Stimulated activated CD4-positive, alpha-beta T cell treated with anti-CD3 and anti-CD28 coated beads, TNF-alpha, amount 100 ng/mL, for 1 hour (primary cell): Measurements from ENCODE around the gene MINPP1.
"Not testable (repeated sequence)": the region's sequence is repeated elsewhere in the genome, so short reads cannot be mapped to it uniquely, and the experiment has no call there.

ENCODE experiments used
- DNase-seq, 3 donors: peaks; one replicate each; pipeline ENCODE4 v3.0.0-alpha.2; 2020; ENCODE audit warnings: low read depth in 3 of 3, low spot score in 1 of 3

Gene MINPP1

DNA sequence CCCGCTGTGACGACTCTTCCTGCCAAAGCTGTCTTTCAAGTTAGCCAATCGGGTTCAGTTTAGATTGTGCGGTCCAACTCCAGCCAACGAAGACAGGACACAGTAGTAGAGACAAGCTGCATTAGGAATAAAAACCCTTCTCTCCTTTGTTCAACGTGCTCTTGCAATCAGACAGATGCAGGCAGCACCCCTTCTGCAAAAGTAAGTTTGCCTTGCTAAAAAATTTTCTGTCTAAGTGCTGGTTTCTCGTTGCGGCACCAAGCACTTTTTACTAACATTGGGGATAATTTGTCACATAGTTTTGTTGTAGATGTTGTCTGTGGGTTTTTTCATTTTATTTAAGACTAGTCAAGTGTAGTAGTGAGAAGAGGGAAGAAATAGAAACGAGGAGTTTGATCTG, 58.1 kb downstream of the MINPP1 start:
- no peak for DNase-seq

DNA sequence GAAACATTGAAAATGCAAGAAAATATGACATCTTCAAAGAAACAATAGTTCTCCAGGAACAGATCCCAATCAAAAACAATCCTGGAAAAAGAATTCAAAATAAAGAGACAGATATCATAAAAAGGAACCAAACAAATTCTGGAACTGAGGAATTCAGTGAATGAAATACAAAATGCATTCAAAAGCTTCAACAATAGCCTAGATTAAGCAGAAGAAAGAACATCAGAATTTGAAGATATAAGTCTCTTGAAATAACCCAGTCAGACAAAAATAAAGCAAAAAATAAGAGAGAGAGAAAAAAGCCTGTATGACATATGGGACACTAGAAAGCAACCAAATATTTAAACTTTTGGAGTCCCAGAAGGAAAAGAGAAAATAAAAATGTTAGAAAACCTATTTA, 60.3 kb downstream of the MINPP1 start:
- DNase-seq = no peak

DNA sequence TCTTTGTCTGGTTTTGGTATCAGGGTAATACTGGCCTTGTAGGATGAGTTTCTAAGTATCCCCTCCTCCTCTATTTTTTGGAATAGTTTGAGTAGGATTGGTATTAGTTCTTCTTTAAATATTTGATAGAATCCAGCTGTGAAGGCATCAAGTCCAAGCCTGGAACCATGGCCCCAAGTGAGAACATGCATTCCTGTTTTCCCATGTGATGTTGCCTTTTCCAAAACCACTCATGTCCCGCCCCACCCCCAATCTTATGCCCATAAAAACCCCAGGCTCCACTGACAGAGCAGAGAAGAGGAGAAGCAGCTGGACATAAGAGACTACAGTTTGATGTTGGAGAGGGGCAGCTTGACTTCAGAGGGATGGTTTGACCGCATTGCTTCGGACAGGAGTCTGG, 71.2 kb downstream of the MINPP1 start:
- DNase-seq = no peak

DNA sequence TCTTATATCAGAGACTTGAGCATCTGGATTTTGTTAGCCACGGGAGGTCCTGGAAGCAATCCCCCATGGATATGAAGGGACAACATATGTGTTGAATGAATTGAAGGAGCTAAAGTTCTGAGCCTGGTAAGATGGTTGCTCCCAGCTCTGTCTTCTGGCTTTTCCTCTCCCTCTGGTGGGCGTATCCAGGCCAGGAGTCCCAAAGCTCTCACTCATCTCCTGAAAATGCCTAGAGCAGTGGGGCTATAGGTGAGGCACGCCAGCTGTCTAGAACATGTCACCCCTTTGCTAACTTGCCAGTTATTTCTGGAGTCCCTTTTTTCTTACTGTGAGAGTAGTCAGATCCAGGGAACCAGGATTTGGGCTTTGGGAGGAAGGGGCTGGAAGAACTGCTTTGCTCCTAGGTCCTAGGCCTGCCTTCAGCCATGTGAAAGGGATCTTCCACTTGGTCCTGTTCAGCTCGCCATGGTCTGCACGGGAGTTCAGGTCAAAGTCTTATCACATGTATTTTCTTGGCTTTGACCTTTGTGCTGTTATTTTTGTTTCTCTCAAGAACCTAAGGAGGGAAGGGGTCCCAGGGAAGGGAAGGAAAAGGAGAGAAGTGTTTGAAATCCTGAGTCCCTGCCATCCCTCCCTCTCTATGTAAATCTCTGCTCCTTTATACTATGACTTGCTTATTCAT, 73.6 kb downstream of the MINPP1 start:
- DNase-seq = no peak

DNA sequence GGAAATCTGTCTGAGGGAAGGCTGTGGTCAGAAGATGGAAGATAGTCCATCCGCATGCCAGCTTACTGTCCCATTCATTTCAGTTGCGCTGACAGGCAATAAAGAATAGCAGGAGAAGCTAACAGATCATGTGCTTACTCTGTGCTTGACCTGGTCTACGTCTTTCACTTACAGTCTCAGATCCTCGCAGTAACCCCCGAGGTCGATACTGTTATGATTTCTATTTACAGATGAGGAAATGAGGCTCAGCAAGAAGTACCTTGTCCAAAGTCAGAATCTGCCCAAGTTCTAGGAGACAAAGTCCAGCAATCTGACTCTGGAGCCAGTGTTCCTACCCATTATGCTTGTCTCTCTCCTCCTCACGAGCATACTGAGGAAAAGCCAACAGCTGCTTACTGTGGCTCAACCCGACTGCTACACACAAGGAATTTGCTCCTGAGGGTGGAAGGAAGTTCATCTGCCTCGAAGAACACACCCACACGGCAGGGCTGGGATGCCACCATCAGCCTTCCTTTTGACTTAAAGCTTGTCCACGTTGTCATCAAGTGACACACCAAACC, 74.2 kb downstream of the MINPP1 start:
- no peak for DNase-seq

DNA sequence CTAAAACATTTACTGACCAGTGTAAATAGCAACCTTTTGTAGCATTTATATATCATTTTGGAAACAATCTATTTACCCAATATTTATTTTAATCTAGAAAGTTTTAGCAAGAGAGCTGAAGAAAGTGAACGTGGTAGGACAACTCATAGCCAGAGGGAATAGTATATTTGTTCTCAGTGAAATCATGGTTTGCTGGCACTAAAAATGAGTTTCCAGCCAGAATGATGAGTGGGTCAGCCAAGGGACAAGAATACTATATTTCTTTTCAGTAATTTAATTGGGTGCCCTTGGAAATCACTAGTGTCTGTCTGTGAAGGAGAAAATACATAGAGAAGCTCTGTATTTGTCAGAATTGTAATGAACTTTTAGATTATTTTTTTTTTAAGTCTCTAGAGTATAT, 74.9 kb downstream of the MINPP1 start:
- no peak for DNase-seq

DNA sequence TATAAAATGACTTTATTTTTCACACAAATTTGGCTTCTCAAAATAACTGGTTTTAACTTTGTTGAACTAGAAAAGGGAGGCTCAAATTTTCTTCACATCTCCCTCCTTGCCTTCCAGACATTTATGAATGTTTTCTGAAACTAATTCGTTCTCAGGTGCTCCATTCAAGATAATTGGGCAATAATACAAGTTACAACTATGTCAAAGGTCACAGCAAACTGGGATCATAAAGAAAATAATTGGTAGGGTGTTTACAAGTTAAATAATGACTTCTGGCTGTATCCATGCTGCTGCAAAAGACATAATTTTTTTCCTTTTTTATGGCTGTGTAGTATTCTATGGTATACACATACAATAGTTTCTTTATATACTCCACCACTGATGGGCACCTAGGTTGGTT, 75.3 kb downstream of the MINPP1 start:
- DNase-seq = no peak

DNA sequence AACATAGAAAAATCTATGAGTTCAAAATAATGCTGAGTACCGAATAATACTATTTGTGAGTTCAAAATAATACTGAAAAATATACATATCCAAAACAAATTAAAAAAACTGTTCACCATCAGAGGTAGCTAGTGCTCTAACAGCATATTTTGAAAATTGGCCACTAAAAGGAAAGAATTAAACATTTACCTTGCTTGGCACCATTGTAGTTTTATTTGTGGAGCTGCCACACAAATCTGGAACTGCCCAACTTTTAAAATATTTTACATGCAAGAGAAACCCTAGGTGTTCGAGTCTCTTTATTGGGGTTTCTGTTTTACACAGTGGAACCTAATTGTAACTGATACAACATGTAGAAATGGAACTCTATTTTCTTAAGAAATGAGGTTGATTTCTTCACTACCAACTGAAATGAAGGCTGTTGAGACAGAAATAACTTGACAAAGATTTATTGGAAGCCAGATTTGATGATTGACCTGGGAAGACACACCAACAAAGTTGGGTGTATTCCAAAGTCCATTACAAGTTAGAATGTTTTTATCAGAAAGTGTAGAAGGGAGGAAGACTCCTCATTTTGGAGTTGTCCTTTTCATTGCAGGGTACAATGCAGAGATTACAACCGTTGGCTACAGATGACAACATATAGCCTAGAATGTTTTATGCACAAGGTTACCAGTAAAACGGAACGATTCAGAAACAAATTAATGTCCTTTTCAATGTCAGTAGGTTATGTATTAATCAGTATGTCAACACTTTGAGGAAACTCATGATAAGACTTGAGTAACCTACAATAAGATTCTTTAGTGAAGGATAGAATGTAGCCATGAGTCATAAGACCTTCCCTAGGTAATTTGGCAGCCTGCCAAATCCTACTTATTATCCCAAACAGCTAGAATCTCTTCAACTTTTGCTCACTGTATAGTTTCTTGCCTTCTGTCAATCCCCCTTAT, 81.1 kb downstream of the MINPP1 start:
- DNase-seq = no peak

DNA sequence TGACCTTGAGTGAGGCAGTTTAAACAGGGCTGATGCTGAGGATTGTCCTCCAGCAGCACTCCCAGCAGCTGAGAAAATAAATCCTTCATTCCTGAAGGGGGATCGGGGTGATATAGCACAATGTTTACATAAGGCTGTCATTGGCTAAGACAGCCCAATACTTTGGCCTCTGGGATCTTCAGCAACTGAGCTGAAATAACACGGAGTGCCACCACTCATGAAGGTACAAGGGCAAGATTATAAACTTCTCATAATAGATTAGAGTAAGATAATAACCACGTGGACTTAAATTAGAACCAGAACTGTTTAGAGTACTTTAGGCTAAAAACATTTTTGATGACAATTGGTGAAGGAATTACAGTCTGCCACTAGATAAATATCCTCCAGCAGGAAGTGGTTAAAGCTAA, 85.0 kb downstream of the MINPP1 start:
- DNase-seq = no peak

DNA sequence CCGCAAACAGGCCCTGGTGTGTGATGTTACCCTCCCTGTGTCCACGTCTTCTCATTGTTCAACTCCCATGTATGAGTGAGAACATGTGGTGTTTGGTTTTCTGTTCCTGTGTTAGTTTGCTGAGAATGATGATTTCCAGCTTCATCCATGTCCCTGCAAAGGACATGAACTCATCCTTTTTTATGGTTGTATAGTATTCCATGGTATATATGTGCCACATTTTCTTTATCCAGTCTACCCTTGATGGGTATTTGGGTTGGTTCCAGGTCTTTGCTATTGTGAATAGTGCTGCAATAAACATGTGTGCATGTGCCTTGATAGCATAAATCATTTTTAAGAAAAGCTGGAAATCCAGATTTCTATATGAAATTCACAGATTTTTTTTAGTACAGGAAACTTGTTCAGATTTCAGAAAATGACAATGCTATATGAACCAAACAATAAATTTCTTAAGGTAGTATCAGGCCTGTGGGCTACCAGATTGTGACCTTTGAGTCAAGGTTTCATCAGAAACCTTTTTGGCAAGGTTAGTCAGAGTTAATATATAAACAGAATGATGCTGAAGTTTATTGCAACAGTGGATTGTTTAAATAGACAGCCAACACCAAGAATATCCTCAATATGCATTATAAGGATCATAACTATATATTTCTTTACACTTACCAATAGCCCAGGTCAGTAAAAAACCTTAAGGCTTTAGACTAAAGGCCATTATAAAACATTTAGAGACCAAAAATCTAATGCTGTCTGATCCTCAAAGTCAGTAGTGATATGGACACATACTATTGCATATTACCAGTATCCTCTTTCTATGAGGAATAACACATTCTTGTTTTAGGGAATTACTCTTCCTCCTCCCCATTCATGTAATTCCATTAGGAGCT, 86.3 kb downstream of the MINPP1 start:
- DNase-seq = no peak

DNA sequence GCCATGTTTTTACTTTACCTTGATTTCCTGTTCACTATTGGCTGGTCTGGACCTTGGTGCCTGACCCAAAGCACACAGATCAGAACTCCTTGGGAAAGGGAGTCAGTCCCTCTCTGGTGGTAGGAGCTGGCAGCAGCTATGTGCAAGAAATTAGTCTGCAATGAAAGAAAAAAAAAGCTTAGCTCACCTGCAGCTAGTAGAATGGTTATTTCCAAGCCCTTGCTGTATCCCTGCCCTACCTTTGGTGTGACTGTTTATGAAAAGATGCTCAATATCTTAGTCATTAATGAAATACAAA, 86.8 kb downstream of the MINPP1 start:
- DNase-seq = no peak

DNA sequence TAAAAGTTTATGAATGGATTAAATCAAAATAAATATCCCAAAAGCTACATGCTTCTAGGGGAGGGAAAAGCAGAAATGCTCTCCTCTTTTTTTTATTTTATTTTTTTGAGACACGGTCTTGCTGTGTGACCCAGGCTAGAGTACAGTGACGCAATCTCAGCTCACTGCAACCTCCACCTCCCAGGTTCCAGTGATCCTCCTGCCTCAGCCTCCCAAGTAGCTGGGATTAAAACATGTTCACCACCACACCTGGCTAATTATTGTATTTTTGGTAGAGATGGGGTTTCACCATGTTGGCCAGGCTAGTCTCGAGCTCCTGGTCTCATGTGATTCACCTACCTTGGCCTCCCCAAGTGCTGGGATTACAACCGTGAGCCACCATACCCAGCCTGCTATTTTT, 88.2 kb downstream of the MINPP1 start:
- not testable (repeated sequence) for DNase-seq

DNA sequence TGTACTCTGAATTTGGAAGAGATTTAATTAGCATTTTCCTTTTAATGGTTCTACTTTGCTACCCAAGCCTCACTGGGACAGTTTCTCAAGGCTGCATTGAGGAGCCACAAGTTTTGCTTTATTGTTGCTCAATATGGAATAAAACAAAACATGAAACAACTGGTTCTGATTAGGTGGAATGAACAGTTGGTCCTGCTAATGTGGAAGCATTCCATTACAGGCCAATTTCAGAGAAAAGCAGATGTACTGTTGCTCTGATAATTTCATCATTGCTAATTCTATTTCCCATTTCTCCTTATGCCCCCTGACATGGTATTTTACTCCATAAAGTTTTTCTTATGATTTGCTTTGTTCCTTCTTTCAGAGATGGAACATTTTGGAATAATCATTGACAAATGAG, 89.0 kb downstream of the MINPP1 start:
- DNase-seq = no peak

DNA sequence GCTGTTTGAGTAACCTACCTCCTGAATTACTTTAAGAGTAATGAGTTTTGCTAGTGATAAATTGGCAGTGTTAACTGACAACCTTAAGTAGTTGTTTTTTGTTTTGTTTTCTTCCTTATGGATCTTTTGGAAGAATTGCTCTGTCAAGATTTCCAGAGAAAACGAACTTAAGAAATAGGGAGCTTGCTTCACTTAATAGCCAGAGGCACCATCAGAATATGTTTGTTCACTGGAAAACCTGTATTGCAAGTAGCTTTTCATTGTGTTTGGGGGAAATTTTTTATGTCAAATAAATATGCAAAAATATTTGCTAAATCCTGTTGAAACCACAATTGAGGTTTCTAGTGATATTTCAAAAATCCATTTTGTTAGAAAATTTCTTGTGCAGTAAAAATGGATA, 89.5 kb downstream of the MINPP1 start:
- no peak for DNase-seq

DNA sequence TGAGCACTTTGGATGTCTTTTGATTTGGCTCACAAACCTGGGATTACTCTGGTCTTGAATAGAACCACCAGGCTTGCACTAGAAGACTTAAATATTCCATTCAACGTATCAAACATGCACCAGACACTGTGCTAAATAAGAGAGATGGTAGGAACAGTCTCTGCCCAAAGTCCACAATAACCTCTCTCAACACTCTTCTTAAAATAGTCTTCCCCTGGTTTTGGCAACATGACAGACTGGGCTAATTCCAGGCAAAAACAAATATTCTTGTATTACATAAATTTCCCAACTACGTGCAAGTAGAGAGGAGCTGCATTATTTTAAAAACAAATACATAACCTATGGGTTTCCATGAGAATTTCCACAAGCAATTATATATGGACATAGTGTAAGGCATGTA, 90.2 kb downstream of the MINPP1 start:
- no peak for DNase-seq

DNA sequence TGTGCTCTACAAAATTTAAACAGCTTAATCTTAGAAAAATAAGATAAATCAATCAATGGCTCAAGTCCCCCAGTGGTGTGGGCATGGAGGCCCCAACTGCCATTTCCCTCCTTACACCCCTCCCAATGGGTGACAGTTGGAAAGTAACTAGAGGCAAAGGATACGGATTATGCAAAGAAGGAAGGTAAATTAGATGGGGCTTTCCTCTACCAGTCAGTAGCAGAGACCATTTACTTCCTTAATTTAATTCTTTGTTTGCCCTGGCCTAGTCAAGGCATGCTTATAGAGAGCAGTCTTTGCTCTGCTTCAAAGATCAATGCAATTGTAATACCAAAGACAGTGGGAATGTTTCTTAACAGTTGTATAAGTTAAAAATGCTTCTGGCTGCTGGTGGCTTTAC, 91.7 kb downstream of the MINPP1 start:
- no peak for DNase-seq

DNA sequence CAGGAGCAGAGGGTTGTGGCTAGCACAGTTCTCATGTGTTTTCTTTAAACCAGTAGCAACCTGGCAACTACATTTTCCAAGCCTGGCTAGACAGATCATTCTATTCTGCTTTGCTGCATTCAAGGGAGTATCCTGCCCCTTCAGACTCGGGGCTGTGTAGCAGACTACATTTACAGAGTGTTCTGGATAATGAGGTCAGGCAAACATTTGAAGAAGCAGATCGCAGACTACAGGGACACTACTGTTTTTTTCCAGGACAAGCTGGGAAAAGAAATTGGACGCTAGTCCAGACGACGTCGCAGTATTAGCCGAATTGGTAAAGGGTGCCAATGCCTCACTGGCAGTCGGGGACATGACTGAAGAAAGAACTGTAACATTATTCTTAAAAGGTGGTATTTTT, 94.0 kb downstream of the MINPP1 start:
- DNase-seq = no peak

DNA sequence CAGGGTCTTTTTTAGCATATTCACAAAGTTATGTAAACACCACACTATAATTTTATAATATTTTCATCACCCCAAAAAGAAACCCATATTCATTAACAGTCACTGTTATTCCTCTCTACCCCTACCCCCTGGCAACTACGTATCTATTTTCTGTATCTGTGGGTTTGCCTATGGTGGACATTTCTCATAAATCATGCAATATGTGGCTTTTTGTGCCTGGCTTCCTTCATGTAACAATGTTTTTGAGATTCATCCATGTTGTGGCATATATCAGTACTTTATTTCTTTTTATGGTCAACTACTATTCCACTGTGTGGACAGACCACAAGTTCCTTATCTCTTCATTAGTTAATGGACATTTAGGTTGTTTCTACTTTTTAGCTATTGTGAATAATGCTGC, 95.9 kb downstream of the MINPP1 start:
- DNase-seq = no peak
